T-cell (primary cell): ENCODE data around the gene FOXC1. TPM values are rescaled to one million over a fixed set of nuclear protein-coding genes. Genes with fewer than 3 reads are reported as not detected.

Experiments
- ATAC-seq, 4 experiments: fragments of 200-7000 bp in 3 of 4; fragments of 150-1000 bp in 1 of 4; cut with Tn5 transposase; replicated peaks in 1 of 4; 1 replicate in 3 of 4; 2 replicates in 1 of 4; pipeline ENCODE4 v1.10.0; 2021; ENCODE audit warnings: moderate library complexity in 3 of 4, mild to moderate bottlenecking in 2 of 4, moderate number of reproducible peaks in 1 of 4
- CTCF ChIA-PET, 2 donors: fragments of 300-600 bp; sonication (Branson Sonifier 250); formaldehyde crosslinking; loops; one replicate each; lab custom pipeline; 2022; ENCODE audit warnings: antibody characterized with exemption in 2 of 2; lab: Charles Lee
- POLR2A ChIA-PET, 2 donors: fragments of 300-600 bp; sonication (Branson Sonifier 250); formaldehyde crosslinking; loops; one replicate each; lab custom pipeline; 2022; ENCODE audit warnings: antibody characterized with exemption in 2 of 2; lab: Charles Lee
- DNase-seq, 35 experiments: peaks; one replicate each; pipeline versions ENCODE4 v3.0.0 to v3.0.0-alpha.2; 2013 to 2023
- H3K27ac ChIP-seq: one replicate; pipeline ENCODE4 v1.5.1; 2013; ENCODE audit warnings: low read length
- H3K27me3 ChIP-seq, 2 experiments: replicated peaks in 1 of 2; 1 replicate in 1 of 2; 2 replicates in 1 of 2; pipeline versions ENCODE4 v1.6.1 to v1.7.0; 2013; ENCODE audit warnings: low read length in 1 of 2, mixed read lengths in 1 of 2; ENCODE audit not compliant: control insufficient read depth in 2 of 2, insufficient read depth in 2 of 2; ENCODE audit errors: extremely low read depth in 1 of 2
- H3K36me3 ChIP-seq, 2 donors: 1 replicate in 1 of 2; 2 replicates in 1 of 2; pipeline versions ENCODE4 v1.6.1 to v1.7.0; 2013; ENCODE audit warnings: low read length in 1 of 2; ENCODE audit not compliant: control insufficient read depth in 2 of 2, insufficient read depth in 1 of 2; ENCODE audit errors: extremely low read depth in 1 of 2
- H3K4me1 ChIP-seq, 2 experiments: 1 replicate in 1 of 2; 2 replicates in 1 of 2; pipeline versions ENCODE4 v1.6.1 to v1.7.0; 2013; ENCODE audit warnings: low read length in 2 of 2, mixed read lengths in 1 of 2; ENCODE audit not compliant: insufficient read depth in 2 of 2, control insufficient read depth in 1 of 2; ENCODE audit errors: extremely low read depth in 1 of 2
- H3K4me3 ChIP-seq, 2 donors: 1 replicate in 1 of 2; 2 replicates in 1 of 2; pipeline versions ENCODE4 v1.5.1 to v1.7.0; 2013; ENCODE audit warnings: mild to moderate bottlenecking in 2 of 2, low read length in 1 of 2, moderate library complexity in 1 of 2; ENCODE audit not compliant: control insufficient read depth in 1 of 2; ENCODE audit errors: extremely low read depth in 1 of 2
- H3K9me3 ChIP-seq: 2 replicates; pipeline ENCODE4 v1.7.0; 2013
- H3K27ac Mint-ChIP-seq, 2 donors: one replicate each; pipeline ENCODE4 v1.8.0; 2020 to 2021; ENCODE audit warnings: mild to moderate bottlenecking in 2 of 2, mixed read lengths in 2 of 2
- H3K27me3 Mint-ChIP-seq, 2 donors: one replicate each; pipeline ENCODE4 v1.8.0; 2021 to 2022; ENCODE audit warnings: mixed read lengths in 2 of 2
- H3K36me3 Mint-ChIP-seq: one replicate; pipeline ENCODE4 v1.8.0; 2021; ENCODE audit warnings: mixed read lengths
- H3K4me1 Mint-ChIP-seq, 3 donors: one replicate each; pipeline ENCODE4 v1.8.0; 2020 to 2022; ENCODE audit warnings: mixed read lengths in 3 of 3, mild to moderate bottlenecking in 1 of 3
- H3K4me3 Mint-ChIP-seq, 3 donors: one replicate each; pipeline ENCODE4 v1.8.0; 2020 to 2022; ENCODE audit warnings: mild to moderate bottlenecking in 3 of 3, mixed read lengths in 3 of 3, moderate library complexity in 3 of 3
- H3K9me3 Mint-ChIP-seq, 3 donors: one replicate each; pipeline ENCODE4 v1.8.0; 2020 to 2022; ENCODE audit warnings: mixed read lengths in 3 of 3
- WGBS: methylation state at CpG from one replicate; pipeline ENCODE4 v1.1.5; 2013; ENCODE audit warnings: missing lambda C conversion rate; ENCODE audit not compliant: insufficient coverage; 5-methylcytosine and 5-hydroxymethylcytosine counted together
- total RNA-seq, 35 experiments: library from RNA in 6 of 35; stranded (reverse) in 6 of 35; fragments of 120-200 nt in 1 of 35; gene quantifications; one replicate each; pipeline versions ENCODE4 v1.2.1 to v1.2.4 and lab custom pipeline; 2013 to 2026

Gene FOXC1
- total RNA-seq, 5 donors from 2014 or later (not counting 1 experiment from before 2014, with no cell fraction given), result 0.09 to 0.15 (median 0.12) TPM; not detected in 2

DNA sequence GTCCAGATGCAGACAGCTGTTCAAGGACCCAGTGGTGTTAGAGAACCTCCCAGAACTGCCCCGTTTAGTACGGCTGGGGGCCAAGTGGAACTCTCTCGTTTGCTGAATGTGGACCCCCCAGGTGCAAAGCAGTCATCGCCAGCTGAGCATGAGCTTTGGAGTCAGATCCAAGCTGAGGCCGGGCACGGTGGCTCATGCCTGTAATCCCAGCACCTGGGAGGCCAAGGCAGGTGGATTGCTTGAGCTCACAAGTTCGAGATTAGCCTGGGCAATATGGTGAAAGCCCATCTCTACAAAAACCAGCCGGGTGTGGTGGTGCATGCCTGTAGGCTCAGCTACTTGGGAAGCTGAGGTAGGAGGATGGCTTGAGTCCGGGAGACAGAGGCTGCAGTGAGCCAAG lies 29.7 kb downstream of the FOXC1 start:
- POLR2A ChIA-PET, result no interaction called here
- peaks cover 0 to 10% of the 10 kb centered on the region in 2 donors for H3K27me3 Mint-ChIP-seq
- Histone ChIP-seq H3K9me3 (no peaks in the 10 kb centered on the region), H3K4me3 (no peak overlapping the region), H3K4me1 (no peaks in the 10 kb centered on the region), H3K27me3 (no peaks in the 10 kb centered on the region), H3K27ac (no peak overlapping the region), H3K36me3 (peaks cover 0 to 3% of the 10 kb centered on the region in 2 donors)
- 84% methylated on average over 4 of the region's 9 CpGs for WGBS
- no peak overlapping the region for H3K27ac Mint-ChIP-seq
- no peaks in the 10 kb centered on the region for H3K4me1 Mint-ChIP-seq
- no peak overlapping the region for H3K4me3 Mint-ChIP-seq
- CTCF ChIA-PET, result interaction anchor here (0.6 to 0.8 kb wide), 2 partner anchors 458 to 1098 kb away, joined by 4 to 5 read pairs; no protein-coding TSS in a partner anchor
- H3K36me3 Mint-ChIP-seq, result peaks cover 12% of the 10 kb centered on the region
- H3K9me3 Mint-ChIP-seq, result no peaks in the 10 kb centered on the region
- ATAC-seq (no peak), DNase-seq (no peak)

DNA sequence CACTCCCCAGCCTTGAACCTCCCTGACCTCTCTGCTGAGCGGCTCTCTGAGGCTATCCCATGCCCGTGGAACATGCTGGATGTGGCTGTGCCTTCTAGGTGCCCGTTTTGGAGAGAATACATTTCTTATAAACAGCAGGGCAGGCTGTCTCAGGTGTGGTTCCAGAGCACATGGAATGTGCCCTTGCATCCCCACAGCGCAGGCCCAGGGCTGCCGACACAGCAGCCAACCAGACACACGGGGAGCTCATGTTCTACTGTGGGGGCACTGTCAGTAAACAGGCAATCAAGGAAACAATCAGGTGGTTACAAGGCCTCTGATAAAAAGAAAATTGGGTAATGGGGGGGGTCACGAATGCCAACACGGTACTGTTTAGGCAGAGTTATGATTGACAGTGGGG lies 30.8 kb downstream of the FOXC1 start:
- Mint-ChIP-seq H3K36me3 (peaks cover 9% of the 10 kb centered on the region), H3K27me3 (peaks cover 0 to 6% of the 10 kb centered on the region in 2 donors), H3K9me3 (no peaks in the 10 kb centered on the region), H3K27ac (no peak overlapping the region), H3K4me1 (no peaks in the 10 kb centered on the region), H3K4me3 (no peak overlapping the region)
- CTCF ChIA-PET, result no interaction called here
- DNase-seq, result no peak
- H3K27ac ChIP-seq, result no peak overlapping the region
- ATAC-seq, result no peak
- POLR2A ChIA-PET, result no interaction called here
- 83% methylated on average over 8 of the region's 8 CpGs for WGBS
- H3K36me3 ChIP-seq, result peaks cover 0 to 3% of the 10 kb centered on the region in 2 donors
- no peaks in the 10 kb centered on the region for H3K9me3 ChIP-seq
- no peaks in the 10 kb centered on the region for H3K4me1 ChIP-seq
- H3K27me3 ChIP-seq, result no peaks in the 10 kb centered on the region
- no peak overlapping the region for H3K4me3 ChIP-seq

DNA sequence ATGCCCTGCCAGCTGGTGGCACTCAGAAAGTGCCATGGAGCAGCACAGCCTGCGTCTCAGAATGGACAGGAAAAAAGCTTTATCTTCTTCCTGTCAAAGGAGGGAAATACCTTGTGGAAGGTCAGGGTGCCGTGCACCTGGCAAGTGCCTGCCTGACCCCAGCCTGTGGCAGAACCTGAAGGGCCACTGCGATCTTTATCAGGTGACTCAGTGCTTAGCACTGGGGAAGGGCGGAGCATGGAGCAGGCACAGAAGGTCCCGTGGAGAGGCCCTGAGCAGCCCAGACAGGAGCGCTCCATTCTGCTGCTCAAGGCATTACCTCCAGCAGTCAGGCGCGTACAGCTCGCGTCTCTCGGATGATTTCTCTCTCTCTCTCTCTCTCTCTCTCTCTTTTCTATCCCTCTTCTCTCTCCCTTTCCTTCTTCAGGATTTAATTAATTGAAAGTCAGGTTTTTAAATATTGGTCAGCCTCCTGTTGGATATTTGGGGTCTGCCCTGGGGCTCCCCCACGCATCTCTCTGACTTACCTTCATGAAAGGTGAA lies 31.7 kb downstream of the FOXC1 start:
- Histone ChIP-seq H3K27ac (no peak overlapping the region), H3K9me3 (no peaks in the 10 kb centered on the region), H3K36me3 (peaks cover 0 to 3% of the 10 kb centered on the region in 2 donors), H3K4me3 (no peak overlapping the region), H3K27me3 (no peaks in the 10 kb centered on the region), H3K4me1 (no peaks in the 10 kb centered on the region)
- CTCF ChIA-PET, result no interaction called here
- Mint-ChIP-seq H3K27me3 (no peaks in the 10 kb centered on the region), H3K9me3 (no peaks in the 10 kb centered on the region), H3K4me1 (no peaks in the 10 kb centered on the region), H3K27ac (no peak overlapping the region), H3K4me3 (no peak overlapping the region), H3K36me3 (peaks cover 9% of the 10 kb centered on the region)
- ATAC-seq (no peak), DNase-seq (no peak)
- POLR2A ChIA-PET, result no interaction called here
- WGBS, result 81% methylated on average over 9 of the region's 12 CpGs

- Mint-ChIP-seq H3K27ac (no peak overlapping the region), H3K27me3 (no peaks in the 10 kb centered on the region), H3K4me1 (no peaks in the 10 kb centered on the region), H3K36me3 (peaks cover 9% of the 10 kb centered on the region), H3K9me3 (no peaks in the 10 kb centered on the region), H3K4me3 (no peak overlapping the region)
- 79% methylated on average over 6 of the region's 7 CpGs for WGBS
- Histone ChIP-seq H3K27me3 (no peaks in the 10 kb centered on the region), H3K27ac (no peak overlapping the region), H3K4me1 (no peaks in the 10 kb centered on the region), H3K4me3 (no peak overlapping the region), H3K9me3 (no peaks in the 10 kb centered on the region), H3K36me3 (peaks cover 0 to 3% of the 10 kb centered on the region in 2 donors)
- ChIA-PET CTCF (no interaction called here), POLR2A (no interaction called here)
- no peak for DNase-seq
- no peak for ATAC-seq
Measured at GRCh38 chr6:1643111-1643510, 33.4 kb downstream of the FOXC1 start.

DNA sequence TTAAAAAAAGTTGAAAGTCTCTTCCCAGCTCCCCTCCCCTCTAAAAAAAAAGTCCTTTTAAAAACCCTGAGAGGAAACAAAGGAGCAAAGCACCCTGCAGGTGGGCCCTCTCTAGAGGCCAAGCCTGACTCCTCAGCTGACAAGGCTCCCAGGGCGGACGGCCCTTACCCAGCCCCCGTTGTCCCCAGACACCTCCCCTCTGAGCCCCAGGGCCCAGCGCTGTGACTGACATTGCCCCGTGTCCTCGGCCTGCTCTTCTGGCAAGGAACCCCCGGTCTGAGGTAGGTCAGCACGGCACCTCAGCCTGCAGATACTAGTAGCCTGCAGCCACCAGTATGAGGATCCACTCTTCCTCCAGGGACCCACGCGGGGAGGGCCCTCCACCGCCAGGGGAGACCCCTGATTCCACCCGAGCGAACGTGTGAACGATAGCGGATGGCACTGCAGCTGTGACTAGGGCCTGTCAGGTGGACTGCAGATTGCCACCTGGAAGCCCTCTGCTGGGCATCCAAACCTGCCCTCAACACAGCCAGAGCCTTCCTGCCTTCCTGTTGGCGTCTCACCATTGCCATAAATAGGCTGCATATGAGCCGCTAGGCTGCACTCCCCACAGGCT lies 34.2 kb downstream of the FOXC1 start:
- DNase-seq, result no peak
- WGBS, result 92% methylated on average over 16 of the region's 18 CpGs
- H3K27me3 Mint-ChIP-seq, result no peaks in the 10 kb centered on the region
- no peaks in the 10 kb centered on the region for H3K9me3 Mint-ChIP-seq
- no peak overlapping the region for H3K4me3 Mint-ChIP-seq
- ChIA-PET POLR2A (no interaction called here), CTCF (interaction anchor here in 1 of 2 donors (0.7 kb wide), 1 partner anchor 37 kb away, joined by 7 read pairs; no protein-coding TSS in a partner anchor)
- H3K36me3 Mint-ChIP-seq, result peaks cover 5% of the 10 kb centered on the region
- ATAC-seq, result no peak
- no peaks in the 10 kb centered on the region for H3K4me1 Mint-ChIP-seq
- H3K4me1 ChIP-seq, result no peaks in the 10 kb centered on the region
- H3K27ac Mint-ChIP-seq, result no peak overlapping the region
- no peak overlapping the region for H3K4me3 ChIP-seq
- no peaks in the 10 kb centered on the region for H3K27me3 ChIP-seq
- no peaks in the 10 kb centered on the region for H3K9me3 ChIP-seq
- H3K27ac ChIP-seq, result no peak overlapping the region
- peaks cover 0 to 3% of the 10 kb centered on the region in 2 donors for H3K36me3 ChIP-seq

- Histone ChIP-seq H3K36me3 (peaks cover 0 to 3% of the 10 kb centered on the region in 2 donors), H3K9me3 (no peaks in the 10 kb centered on the region), H3K4me3 (no peak overlapping the region), H3K27me3 (no peaks in the 10 kb centered on the region), H3K27ac (no peak overlapping the region), H3K4me1 (no peaks in the 10 kb centered on the region)
- Mint-ChIP-seq H3K4me3 (no peak overlapping the region), H3K27me3 (no peaks in the 10 kb centered on the region), H3K36me3 (peaks cover 3% of the 10 kb centered on the region), H3K27ac (no peak overlapping the region), H3K9me3 (no peaks in the 10 kb centered on the region), H3K4me1 (no peaks in the 10 kb centered on the region)
- DNase-seq (no peak), ATAC-seq (no peak)
- ChIA-PET POLR2A (no interaction called here), CTCF (interaction anchor here in 1 of 2 donors (0.7 kb wide), 1 partner anchor 38 kb away, joined by 7 read pairs; no protein-coding TSS in a partner anchor)
- 65% methylated on average over 5 of the region's 12 CpGs for WGBS
Measured at GRCh38 chr6:1644516-1645060, 34.9 kb downstream of the FOXC1 start.
